ENCODE results near the gene COX5B.
"Not testable (repeated sequence)": the region's sequence is repeated elsewhere in the genome, so short reads cannot be mapped to it uniquely, and the experiment has no call there.

The COX5B gene

DNA sequence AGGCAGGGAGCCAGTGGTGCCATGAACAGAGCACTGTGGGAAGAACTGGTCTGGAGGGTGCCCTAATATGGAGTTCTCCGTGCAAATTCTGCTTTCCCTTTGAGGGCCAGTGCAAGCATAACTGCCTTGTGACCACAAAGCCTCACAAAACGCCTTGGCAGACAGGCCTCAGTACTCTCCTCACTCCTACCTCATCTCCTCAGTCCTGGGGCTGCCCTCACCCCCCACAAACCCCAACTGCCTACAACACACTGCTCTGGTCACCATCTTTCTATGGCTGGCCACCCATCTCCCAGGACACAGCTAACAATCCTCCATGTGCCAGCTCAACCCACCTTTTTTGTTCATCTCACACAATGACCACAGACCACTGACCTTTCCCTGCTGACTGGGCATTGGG lies 8.9 kb downstream of the COX5B start:
- DNase-seq = no peak

DNA sequence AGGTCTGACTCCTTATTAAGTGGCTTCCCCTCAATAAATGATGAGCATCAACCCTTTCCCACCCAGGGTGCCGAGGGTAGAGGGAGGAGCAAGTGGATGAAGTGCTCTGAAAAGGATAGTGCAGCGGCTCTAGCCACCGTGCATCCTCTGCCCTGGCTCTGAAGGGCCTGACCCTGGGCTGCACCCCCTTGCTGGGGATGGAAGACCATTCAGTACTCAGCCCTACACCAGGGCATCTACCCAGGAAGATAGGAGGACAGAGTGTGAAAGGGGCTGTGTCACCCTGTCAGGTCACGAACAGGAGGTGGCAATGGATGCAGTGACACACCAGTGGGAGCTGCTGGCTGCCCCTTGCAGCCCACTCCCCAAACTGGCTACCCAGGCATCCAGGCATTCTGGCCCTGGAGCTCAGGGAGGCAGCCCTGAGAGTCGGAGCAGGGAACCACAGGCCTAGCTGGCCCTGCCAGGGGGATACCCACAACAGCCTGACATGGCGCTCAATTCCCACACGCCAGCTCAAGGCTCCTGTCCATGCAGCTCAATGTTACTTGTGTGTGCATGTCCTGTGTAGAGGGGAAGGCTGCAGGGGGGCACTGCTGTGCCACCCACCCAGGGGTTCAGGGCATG lies 10.4 kb downstream of the COX5B start:
- no peak for DNase-seq

DNA sequence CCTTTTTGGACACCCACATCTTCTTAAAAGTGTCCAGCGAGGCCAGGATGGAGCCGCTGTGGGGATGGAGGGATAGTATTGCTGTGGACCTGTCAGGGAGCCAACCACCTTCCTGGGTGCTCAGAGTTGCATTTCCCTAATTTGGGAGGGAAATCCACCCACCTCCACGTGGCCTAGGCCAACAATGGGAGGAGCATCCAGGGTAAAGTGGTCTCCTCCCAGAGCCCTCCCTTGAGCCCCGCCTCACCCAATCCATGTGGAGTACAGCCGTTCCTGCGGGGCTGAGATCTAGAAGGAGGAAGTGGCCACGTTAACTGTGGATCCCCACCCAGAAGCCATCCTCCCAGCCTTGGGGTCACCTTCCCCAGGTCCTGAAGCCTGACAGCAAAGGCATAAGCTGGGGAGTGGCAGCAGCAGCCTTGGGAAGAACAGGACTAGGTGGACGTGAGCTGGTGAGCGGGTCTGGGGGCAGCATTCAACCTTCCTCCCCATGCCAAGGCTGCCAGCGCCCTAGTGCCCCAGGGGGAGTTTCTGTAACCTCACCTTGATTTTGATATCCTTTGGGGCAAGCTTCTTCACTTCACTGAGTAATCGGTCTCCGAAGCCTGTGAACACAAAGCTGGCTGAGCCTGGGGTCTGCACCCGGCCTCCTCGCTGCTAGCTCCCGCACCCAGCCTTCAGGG lies 11.2 kb downstream of the COX5B start:
- no peak for DNase-seq

DNA sequence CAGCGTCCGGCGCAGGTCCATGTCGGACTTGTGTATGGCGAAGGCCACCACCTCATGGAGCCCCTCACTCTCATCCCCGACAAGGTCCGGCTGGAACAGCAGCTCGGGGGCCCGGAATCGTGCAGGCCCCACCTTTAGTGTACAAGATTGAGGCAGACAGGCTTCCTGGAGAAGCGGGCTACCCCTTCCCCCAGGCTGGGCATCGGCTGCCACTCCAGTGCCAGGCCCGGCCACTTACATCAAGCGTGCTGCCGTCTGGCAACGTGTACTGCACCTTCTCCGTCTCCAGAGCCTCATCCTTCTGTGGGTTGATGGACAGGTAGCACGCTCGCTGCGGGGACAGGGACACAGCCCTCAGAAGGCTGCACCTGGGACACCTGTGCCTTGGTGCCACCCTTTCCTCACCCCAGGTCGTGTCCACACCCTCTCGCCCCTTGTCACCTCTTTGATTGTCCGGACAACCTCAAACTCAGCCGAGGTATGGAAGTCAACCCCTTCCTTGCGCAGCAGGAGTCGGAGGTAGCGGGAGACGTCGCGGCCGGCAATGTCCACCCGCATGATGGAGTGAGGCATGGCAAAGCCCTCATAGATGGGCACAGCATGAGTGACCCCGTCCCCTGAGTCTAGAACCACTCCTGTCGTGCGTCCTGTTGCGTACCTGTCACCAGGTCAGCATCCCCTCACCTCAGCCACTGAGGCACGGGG lies 12.3 kb downstream of the COX5B start:
- DNase-seq = no peak

DNA sequence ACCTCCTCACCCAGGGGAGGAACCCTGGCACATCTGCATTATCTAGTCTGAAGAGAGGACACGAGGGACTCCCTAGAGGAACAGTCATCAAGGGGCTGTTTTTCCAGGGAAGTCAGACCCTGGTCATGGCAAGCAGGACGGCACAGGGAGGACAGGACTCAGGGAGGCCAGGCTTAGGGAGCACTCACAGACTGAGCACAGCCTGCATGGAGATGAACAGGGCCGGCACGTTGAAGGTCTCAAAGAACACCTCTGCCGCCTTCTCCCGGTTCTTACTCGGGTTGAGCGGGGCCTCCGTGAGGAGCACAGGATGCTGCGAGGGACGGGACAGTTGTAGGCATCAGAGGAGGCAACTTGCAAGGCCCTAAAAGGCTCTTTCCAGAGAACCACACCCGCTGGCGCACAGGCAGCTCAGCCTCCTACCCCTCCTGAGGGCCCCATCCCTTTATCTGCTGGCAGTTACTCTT lies 12.9 kb downstream of the COX5B start:
- no peak for DNase-seq

DNA sequence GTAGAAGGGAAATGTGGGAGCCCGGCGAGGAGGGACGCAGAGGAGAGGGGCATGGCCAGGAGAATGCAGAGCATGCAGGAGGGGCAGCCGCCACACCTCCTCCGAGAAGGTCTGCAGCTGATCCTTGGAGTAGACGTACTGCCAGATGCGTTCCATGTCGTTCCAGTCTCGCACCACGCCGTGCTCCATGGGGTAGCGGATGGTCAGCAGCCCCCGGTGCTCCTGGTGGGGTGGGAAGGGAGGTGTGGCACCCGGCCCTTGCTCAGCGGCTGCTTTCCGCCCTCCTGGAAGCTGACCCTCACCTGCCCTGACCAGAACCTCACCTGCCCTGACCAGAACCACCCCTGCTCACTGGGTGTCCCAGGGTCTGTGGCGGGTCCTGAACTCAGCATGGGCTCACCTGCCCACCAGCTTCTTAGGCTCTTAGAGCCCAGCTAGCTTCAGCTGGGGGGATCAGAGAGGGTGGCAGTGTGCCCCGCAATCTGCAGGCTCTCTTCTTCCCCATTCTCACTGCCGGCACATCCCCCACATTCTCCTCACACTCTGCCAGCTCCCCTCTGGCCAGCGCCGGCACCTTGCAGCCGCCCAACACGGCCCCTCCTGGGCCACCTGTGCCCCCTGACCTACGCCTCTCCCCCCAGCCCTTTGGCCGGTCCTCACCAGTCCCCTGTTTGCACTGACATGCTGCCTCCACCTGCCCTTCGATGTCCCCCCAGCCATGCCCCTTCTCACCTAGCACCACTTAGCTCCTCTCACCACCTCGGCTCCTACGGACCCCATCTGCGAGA lies 13.6 kb downstream of the COX5B start:
- no peak for DNase-seq

DNA sequence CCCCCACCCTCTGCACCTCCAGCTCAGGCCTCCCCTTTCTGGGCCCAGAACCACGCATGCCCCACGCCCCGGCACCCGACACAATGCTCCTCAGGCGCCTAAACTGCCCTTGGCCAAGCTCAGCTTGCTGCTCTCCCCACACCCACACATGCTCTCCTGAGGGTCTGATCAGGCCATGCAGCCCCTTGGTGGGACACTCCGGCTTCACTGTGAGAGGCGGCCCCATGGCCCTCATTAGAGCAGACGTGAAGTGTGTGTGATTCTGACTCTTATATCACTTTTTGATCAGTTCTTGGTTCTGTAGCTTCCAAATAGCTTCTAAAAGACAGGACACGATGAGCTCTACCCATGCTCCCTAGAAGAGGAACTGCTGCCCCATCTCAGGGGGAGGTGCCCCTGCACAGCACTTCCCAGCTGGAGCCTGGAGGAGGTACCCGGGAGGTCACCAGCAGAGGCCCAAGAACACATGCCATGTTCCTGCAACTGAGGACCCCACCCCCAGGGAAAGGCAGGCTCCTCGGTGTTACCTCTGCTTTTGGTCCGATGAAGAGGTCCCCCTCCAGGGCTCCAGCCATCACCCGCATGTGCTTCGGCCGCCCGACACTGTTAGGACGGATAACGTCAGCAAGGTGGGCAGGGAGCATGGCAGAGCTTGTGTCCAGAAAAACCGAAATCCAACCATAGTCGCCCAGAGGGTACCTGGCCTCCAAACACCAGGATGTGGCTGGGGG lies 14.3 kb downstream of the COX5B start:
- no peak for DNase-seq

DNA sequence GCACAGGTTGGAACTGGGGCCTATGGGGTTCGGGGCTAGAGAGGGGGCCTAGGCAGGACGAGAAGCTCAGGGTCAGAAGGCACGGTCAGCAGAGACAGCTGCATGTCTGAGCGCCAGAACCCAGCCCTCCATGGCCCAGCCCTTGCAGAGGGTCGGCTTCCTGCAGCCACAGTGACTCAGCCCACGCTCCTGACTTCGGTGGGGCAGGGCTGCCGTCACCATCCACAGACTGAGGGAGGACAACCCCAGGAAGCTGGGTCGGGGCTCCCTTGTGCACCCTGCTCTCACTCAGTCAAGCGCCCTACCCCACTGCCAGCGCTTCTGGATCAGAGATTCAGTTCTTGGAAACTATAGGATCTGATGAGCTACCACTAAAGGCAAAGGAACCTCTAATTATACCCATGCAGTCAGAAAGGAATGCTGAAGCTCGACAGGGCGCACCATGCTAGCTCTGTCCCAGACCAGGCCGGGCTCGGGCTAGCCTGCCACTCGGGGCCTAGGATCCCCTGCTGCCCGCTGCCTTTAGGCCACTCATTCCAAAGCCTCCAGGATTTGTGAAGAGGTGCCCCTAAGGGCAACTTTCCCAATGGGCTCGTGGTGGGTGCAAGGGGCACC lies 15.0 kb downstream of the COX5B start:
- no peak for DNase-seq

DNA sequence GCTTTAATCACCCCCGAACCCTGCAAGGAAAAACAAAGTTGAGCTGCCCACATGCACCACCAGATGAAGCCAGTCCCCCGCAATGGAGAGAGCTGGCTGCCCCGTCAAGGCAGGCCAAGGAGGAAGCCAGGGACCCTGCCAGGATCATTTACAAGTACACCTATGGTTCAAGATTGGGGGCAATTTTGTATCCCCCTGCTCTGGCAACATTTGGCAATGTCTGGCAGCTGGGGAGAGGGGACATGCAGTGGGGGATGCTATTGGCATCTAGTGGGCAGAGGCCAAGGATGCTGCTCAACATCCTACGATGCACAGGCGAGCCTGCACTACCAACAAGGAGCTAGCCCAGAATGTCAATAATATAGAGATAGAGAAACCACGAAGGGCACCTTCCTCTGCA lies 16.1 kb downstream of the COX5B start:
- DNase-seq = no peak

DNA sequence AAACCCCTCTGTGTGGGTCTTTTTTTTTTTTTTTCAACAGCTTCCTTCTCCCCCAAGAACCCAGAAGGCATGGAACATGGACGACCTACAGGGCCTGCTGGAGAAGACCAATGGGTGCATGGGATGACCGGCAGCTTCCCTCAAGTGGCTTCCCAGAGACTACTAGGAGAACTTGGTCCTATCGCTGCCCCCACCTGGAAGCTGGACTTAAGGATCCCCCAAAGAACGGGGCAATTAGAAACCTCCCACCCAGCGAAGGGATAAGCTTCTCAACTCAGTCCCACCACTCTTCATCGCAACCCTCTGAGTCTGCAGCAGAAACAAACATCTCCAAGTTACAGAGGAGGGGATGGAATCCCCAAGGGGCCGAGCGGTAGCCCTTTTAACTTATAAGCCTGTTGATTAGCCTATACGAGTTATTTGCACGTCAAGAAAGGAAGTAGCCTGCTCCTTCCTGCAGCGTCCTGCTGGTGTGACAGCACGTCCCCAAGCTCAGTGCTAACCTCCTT lies 16.6 kb downstream of the COX5B start:
- DNase-seq = no peak

DNA sequence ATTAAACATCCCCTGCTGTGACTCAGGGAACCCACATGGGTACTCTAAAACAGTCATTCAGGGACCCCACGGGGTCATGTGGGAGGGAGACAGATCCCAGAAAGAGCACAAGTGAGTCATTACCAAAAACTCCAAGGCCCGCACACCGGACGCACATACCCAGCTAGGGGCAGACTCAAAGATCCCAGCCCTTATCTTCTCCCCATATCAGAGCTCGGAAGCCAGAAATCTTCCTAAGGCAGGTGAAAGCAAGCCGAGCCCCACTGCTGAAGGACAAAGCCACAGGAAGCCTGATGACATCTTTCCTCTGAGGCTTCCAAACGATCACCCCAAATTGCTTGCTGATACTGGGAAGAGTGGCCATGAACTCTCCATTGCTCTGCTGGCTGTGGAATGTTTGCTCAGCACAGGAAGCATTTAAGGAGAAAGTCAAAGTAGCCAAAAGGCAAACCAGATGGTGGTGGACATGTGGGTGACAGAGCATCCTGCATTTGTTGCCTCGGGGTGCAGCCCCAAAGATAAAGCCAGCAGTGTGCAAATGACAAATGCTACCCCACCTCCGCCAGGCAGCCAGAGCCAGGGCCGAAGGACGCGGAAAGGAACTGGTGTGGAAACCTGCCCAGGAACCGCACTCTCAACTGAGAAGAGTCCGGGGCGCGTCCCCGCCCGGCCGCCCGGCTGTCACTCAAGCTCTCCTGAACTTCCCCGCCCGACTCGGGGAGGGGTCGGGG lies 17.2 kb downstream of the COX5B start:
- peak; percentile 53 for DNase-seq

DNA sequence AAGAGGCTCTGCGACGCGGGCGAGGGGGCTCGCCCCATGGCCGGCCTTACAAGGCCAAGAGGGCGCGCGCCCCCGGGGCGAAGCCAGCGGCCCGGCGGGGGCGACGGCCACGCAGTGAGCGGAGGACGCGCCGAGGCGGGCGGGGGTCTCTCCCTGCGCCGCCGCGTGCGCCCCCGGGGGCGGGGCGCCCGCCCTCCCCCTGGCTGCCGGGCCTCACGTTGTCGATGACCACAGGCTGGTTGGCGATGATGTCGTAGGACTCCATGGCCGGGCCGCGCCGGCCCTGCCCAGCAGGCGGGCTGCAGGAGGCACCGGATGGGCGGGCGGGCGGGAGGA lies 17.7 kb downstream of the COX5B start:
- no peak for DNase-seq

DNA sequence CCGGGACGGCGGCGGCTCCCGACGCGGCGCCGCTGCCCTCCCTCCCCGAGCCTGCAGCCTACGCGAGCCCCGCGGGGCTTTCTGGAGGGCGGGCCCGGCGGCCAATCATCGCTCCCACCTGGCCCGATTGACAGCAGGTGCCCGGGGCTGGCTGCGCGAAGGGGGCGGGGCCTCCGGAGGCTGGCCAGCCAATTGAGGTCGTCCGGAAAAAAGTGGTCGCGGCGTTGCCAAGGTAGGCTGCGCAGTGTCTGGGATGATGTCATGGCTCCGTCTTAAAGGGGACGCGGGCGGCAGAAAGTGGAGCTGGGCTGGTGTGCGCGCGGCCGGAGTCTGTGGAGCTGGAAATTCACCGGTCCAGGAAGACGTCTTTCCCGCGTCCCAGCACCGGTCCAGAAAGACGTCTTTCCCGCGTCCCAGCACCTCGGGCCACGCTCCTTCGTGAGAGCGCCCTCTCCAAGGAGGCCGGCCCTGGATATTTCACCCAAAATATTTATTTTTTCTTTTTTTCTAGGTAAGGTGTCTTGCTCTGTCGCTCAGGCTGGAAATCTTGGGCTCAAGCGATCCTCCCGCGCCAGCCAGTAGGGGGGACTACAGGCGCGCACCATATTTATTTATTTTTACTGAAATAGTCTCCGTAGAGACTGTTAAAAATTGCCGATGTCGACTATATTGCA lies 18.2 kb downstream of the COX5B start, which contains the start of gene ACTR1B:
Gene ACTR1B, minus strand, starts transcription at position 83 of the 674 bp plus-strand sequence. CDS start 154 bp downstream, outside the sequence.
- DNase-seq = peak; percentile 97

DNA sequence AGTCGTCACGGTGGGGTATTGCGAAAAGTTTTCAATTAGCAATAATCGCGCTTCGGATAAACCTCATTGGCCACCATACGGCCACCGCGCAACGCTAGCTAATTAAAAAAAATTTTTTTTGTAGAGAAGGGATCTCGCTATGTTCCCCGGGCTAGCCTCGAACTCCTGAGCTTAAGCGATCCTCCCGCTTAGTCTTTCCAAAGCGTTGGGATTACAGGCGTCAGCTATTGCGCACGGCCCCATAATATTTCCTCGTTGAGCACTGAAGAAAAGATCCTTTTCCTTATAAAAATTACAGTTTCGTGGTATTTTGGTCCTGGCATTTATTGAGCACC lies 18.7 kb downstream of the COX5B start:
- DNase-seq = no peak

DNA sequence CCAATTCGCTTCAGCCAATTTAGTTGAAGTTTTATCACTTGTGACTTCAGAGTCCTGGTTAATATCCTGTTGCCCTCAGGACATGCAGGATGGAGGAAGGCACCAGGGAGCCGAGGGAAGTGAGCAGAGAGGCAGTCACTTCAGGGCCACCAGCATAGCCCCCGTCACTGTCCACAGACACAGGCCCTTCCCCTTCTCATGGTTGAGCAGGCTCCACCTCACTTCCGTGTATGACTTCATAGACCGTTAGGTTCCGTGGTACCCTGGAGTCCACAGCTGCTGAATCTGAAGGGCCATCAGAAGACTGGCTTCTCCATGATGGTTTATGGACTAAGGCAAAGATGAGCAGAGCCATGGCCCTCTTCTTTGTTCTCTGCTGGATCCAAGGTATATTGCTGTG lies 23.6 kb downstream of the COX5B start, which contains the start of gene C2orf92:
Gene C2orf92, plus strand, starts transcription at position 266 of the 400 bp plus-strand sequence. Its CDS starts 76 bp downstream, at position 342.
- no peak for DNase-seq

DNA sequence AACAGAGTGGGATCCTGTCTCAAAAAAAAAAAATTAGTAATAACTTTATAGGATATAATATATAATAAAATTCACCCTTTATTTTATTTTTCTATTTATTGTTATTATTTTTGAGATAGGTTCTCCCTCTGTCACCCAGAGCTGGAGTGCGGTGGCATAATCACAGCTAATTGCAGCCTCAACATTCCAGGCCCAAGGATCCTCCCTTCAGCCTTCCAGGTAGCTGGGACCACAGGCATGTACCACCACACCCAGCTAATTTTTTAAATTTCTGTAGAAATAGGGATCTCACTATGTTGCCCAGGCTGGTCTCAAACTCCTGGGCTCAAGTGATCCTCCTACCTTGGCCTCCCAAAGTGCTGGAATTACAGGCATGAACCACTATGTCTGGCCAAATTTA lies 24.6 kb downstream of the COX5B start:
- DNase-seq = no peak

DNA sequence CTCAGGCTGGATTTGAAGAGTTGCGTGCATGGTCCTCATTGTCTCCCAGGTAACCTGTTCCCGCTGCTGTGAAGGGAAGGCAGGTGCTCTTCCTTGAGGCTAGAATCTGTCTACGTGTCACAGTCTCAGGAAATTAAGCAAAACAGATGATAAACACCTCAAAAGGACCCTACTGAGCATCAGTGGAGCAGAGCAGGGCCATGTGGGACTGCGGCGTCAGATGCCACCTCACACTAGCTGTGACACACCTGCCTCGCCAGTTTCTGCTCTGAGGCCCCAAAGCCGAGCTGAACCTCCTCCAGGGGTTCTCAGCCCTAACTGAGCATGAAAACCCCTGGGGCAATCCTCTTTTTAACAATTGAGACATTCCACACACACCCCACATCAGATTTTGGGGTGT lies 25.7 kb downstream of the COX5B start:
- DNase-seq = no peak

DNA sequence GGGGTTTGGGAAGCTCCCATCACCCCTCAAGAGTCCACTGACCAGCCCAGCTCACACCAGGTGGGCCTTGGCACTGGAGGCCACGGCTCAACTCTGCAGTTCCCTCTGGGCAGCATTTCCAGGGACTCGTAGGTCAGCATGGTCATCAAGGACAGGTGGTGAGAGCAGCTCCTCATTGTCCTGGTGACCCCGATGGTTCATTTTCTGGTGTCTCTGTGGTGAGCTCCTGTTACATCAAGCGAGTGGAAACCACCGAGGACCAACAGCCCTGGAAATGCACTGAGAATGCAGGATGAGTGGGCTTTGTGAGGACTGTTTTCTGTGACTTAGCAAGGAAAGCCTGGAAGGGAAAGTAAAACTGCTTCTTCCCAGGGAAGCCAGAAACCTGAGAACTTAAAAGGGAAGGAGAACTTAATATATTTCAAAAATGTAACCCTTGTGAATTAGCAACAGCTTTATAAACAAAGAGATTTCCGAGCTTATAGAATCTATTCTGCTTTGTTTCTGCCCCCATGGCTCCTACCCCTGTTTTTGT lies 26.8 kb downstream of the COX5B start:
- not testable (repeated sequence) for DNase-seq

DNA sequence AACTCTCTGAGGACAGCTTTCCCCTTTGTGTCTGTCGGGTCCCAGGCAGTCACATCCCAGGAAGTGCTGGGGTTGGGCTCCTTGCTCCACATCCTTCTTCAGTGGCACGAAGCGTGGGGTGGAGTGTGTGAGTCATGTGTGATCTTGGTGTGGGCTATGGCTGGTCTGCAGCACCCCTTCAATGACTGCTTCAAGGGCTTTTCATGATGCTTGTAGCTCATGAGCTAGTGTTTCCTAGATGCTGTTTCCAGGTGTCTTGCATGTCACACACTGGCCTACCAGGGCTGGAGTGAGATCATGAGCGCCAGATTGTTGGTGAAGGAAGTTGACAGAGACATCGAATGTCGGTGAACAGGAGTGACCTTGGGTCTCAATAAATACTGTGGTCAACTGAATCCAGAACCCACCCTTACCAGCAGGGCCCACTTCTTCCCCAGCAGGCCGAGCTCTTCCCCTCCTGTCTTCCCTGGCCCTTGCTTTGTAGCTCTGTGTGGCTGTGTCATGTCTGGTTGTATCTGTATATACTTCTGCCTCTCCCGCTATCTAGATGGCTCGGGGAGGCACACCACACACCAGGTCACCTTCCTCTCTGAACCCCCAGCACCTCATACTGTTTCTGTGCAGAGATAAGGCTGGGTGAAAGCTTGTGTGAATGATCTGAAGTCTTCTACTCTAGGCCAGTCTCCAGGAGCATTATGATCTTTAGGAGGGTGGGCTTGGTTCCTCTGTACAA lies 27.5 kb downstream of the COX5B start:
- no peak for DNase-seq

DNA sequence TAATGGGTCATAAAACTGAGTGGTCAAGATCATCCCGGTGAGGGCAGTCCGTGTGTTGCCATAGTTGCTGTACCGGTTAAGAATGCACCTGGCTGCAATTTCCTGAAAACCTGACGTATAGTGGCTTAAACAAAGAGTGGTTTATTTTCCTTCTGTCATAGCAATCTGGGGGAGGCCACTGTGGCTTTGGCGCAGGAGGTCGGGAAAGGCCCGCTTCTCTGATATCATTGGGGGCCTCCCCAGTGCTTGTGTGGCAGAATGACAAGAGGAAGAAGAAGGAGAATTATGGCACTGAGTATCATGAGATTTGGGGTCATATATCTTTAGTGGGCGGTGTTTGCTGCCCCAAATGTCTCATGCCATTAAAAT lies 28.0 kb downstream of the COX5B start:
- no peak for DNase-seq
